GM12878 (cell line): ENCODE results near the gene TUBA4B. TPM values are rescaled to one million over a fixed set of nuclear protein-coding genes. Genes with fewer than 3 reads are reported as not detected.

ENCODE experiments used
- ATAC-seq: fragments of 200-7000 bp; cut with Tn5 transposase; 3 replicates; pipeline ENCODE4 v1.9.1; 2020; ENCODE audit warnings: mild to moderate bottlenecking, moderate library complexity
- BruUV-seq: library from RNA; stranded (reverse); fragments of 400-500 nt; replicated peaks from 2 replicates; lab custom pipeline; 2021; lab: Mats Ljungman, UMichigan
- CTCF ChIA-PET: fragments of 300-600 bp; sonication (Branson Sonifier 250); formaldehyde crosslinking; extraction: SDS; loops from one replicate; lab custom pipeline; 2021; ENCODE audit warnings: inconsistent platforms; lab: Yijun Ruan, JAX
- POLR2A ChIA-PET: fragments of 350-600 bp; formaldehyde crosslinking; extraction: SDS; loops from one replicate; lab custom pipeline; 2021; ENCODE audit warnings: inconsistent platforms; lab: Charles Lee
- RAD21 ChIA-PET: fragments of 300-600 bp; sonication (Branson Sonifier 250); formaldehyde crosslinking; loops from one replicate; lab custom pipeline; 2023; ENCODE audit warnings: antibody characterized with exemption; ENCODE audit not compliant: unreplicated experiment; lab: Charles Lee
- SMC1A ChIA-PET: fragments of 300-600 bp; sonication (Branson Sonifier 250); formaldehyde crosslinking; loops from one replicate; lab custom pipeline; 2023; ENCODE audit not compliant: unreplicated experiment, uncharacterized antibody; lab: Charles Lee
- DNase-seq: peaks from one replicate; pipeline ENCODE4 v3.0.0-alpha.2; 2011; ENCODE audit warnings: low read depth, low spot score
- FAIRE-seq: peaks from 3 replicates; lab custom pipeline; 2011; peaks lifted over from hg19 to GRCh38; lab: Jason Lieb, UNC
- H2AFZ ChIP-seq: 2 replicates; pipeline ENCODE4 v1.6.0; 2011; ENCODE audit warnings: low read depth, low read length, control low read depth; ENCODE audit not compliant: control insufficient read depth
- H3K27ac ChIP-seq: 2 replicates; pipeline ENCODE4 v1.5.1; 2011; ENCODE audit warnings: control low read depth; ENCODE audit not compliant: control insufficient read depth, insufficient read depth
- H3K27me3 ChIP-seq, 2 experiments: replicated peaks in 1 of 2; 2 replicates each; pipeline versions ENCODE4 v1.6.0 to v1.6.1; 2011; ENCODE audit warnings: low read length in 1 of 2; ENCODE audit not compliant: control insufficient read depth in 2 of 2, insufficient read depth in 2 of 2
- H3K36me3 ChIP-seq, 2 experiments: 2 replicates each; pipeline ENCODE4 v1.5.1; 2011; ENCODE audit warnings: low read length in 1 of 2; ENCODE audit not compliant: control insufficient read depth in 2 of 2, insufficient read depth in 2 of 2
- H3K4me1 ChIP-seq: 2 replicates; pipeline ENCODE4 v1.6.1; 2011; ENCODE audit warnings: mild to moderate bottlenecking, low read length, moderate library complexity, mixed read lengths; ENCODE audit not compliant: control insufficient read depth, insufficient read depth
- H3K4me2 ChIP-seq: 2 replicates; pipeline ENCODE4 v1.6.0; 2011; ENCODE audit warnings: control low read depth; ENCODE audit not compliant: control insufficient read depth, insufficient read depth
- H3K4me3 ChIP-seq: fragments of 200-600 bp; sonication (generic); 2 replicates; pipeline ENCODE4 v1.5.1; 2016
- H3K79me2 ChIP-seq: 2 replicates; pipeline ENCODE4 v1.6.0; 2011; ENCODE audit warnings: low read length; ENCODE audit not compliant: control insufficient read depth, insufficient read depth
- H3K9ac ChIP-seq: 2 replicates; pipeline ENCODE4 v1.8.0; 2011; ENCODE audit warnings: low read length, control low read depth, mixed read lengths; ENCODE audit not compliant: control insufficient read depth, insufficient read depth
- H3K9me3 ChIP-seq: replicated peaks from 3 replicates; pipeline ENCODE4 v1.5.1; 2011; ENCODE audit warnings: mild to moderate bottlenecking, low read length; ENCODE audit not compliant: control insufficient read depth, insufficient read depth
- H4K20me1 ChIP-seq: 2 replicates; pipeline ENCODE4 v1.6.0; 2011; ENCODE audit not compliant: control insufficient read depth, insufficient read depth
- CBX3 ChIP-seq: fragments of 200-600 bp; sonication (generic); IDR thresholded peaks from 2 replicates; pipeline ENCODE4 v1.6.1; 2016; ENCODE audit warnings: low read depth, borderline replicate concordance
- EGR1 ChIP-seq, 2 experiments: IDR thresholded peaks; 1 replicate in 1 of 2; 2 replicates in 1 of 2; pipeline ENCODE4 v1.6.1; 2011 to 2012; ENCODE audit warnings: low read depth in 2 of 2, low read length in 2 of 2, borderline replicate concordance in 1 of 2, mild to moderate bottlenecking in 1 of 2, moderate library complexity in 1 of 2
- WGBS: methylation state at CpG from one replicate; pipeline ENCODE4 v1.1.6; 2016; ENCODE audit warnings: low lambda C conversion rate; ENCODE audit not compliant: insufficient replicate concordance, insufficient coverage; ENCODE audit errors: missing lambda C conversion rate; 5-methylcytosine and 5-hydroxymethylcytosine counted together
- in situ Hi-C: fragments of 300-500 bp; cut with MboI; formaldehyde crosslinking; loops from 9 replicates; pipeline ENCODE4 v1.14.3; 2018; ENCODE audit warnings: mixed read lengths
- intact Hi-C: fragments of 100-400 bp; cut with micrococcal nuclease; formaldehyde crosslinking; loops from one replicate; pipeline ENCODE4 v1.14.2; 2022; ENCODE audit not compliant: unreplicated experiment
- polyA plus RNA-seq, 11 experiments: library from polyadenylated mRNA; depleted of rRNA in 4 of 11; unstranded in 6 of 11; stranded (reverse) in 5 of 11; fragments of >200 nt; fragmentation: Nextera tagmentation in 4 of 11; fragmentation: Illumina TruSeq in 1 of 11; extraction: Ambion mirVana in 4 of 11; extraction: Trizol in 1 of 11; gene quantifications; 1 replicate in 1 of 11; 2 replicates in 10 of 11; pipeline versions ENCODE4 v1.2.1 to v1.2.3, GENCODE V29; 2011 to 2016; ENCODE audit warnings: inconsistent platforms in 2 of 11, missing spikeins in 2 of 11, low read depth in 1 of 11
- total RNA-seq, 4 experiments: library from RNA; depleted of rRNA in 3 of 4; stranded (reverse); fragments of >200 nt in 3 of 4; fragmentation: Illumina TruSeq in 1 of 4; extraction: Trizol in 1 of 4; gene quantifications; 2 replicates each; pipeline versions ENCODE4 v1.2.1 to v1.2.3, GENCODE V29; 2013 to 2021

TUBA4B gene
- total and polyA plus RNA-seq, 10 of the 15 experiments (the other 5 are each of a cell fraction or from before 2014, with no cell fraction given), result 0.07 TPM; not detected in 9

GRCh38 chr2:219252570-219252899, 508 bp upstream of the TUBA4B start:
- Histone ChIP-seq H3K36me3 (peaks cover 12 to 17% of the 10 kb centered on the region in 2 experiments), H3K4me1 (peaks cover 33% of the 10 kb centered on the region), H3K79me2 (peaks cover 45% of the 10 kb centered on the region), H3K27me3 (no peaks in the 10 kb centered on the region), H4K20me1 (0 out of 2 replicates have a peak, but pooled peaks cover 4% of the 10 kb centered on the region), H3K4me2 (peak overlapping the region; percentile 92), H3K4me3 (peak overlapping the region; percentile 86), H3K9me3 (no peaks in the 10 kb centered on the region), H3K27ac (peak overlapping the region; percentile 77), H2AFZ (peak overlapping the region; percentile 59), H3K9ac (peak overlapping the region; percentile 86)
- 1% methylated on average over 9 of the region's 9 CpGs for WGBS
- TF ChIP-seq CBX3, result no peak
- peak in 1 of 2 experiments; percentile 83; a peak in 2 of 3 replicates for TF ChIP-seq EGR1 (IDR thresholded peaks at IDR 0.05; ENCODE audit: borderline replicate concordance in 1 of 2, low read depth in 2 of 2, low read length in 2 of 2)
- POLR2A ChIA-PET, result interaction anchor here (0.5 to 9.0 kb wide), 23 partner anchors 10 to 1884 kb away, joined by 3 to 160 read pairs (median 4); partner anchors contain the start of genes ANKZF1, ATG9A, CNPPD1 and DNAJB2
- intact Hi-C loops, result loop anchor here (2.0 kb wide), 2 partner anchors 24 to 76 kb away; partner anchors contain the start of genes ANKZF1, ATG9A and CNPPD1
- FAIRE-seq (no peak), ATAC-seq (no peak; the same call in 2 of the 3 replicates), DNase-seq (no peak)
- CTCF ChIA-PET, result interaction anchor here (0.6 to 6.1 kb wide), 8 partner anchors 9 to 983 kb away, joined by 3 to 65 read pairs (median 4); partner anchors contain the start of genes AAMP, ANKZF1, ATG9A and DNAJB2
- SMC1A ChIA-PET, result interaction anchor here (0.6 to 8.6 kb wide), 10 partner anchors 11 to 399 kb away, joined by 3 to 98 read pairs (median 6); partner anchors contain the start of genes ANKZF1, ATG9A, CNPPD1 and DNAJB2
- BruUV-seq, result no TSS peak
- RAD21 ChIA-PET, result interaction anchor here (1.1 to 5.1 kb wide), 5 partner anchors 9 to 82 kb away, joined by 3 to 53 read pairs (median 6); partner anchors contain the start of gene DNAJB2
- in situ Hi-C loops, result no loop called here
